ENCODE data around the gene CABS1. TPM values are rescaled to one million over a fixed set of nuclear protein-coding genes. Genes with fewer than 3 reads are reported as not detected.

CABS1 gene
- total and polyA plus RNA-seq, 2 of the 13 experiments (the other 11 are each of a cell fraction or from before 2014, with no cell fraction given): not detected

DNA sequence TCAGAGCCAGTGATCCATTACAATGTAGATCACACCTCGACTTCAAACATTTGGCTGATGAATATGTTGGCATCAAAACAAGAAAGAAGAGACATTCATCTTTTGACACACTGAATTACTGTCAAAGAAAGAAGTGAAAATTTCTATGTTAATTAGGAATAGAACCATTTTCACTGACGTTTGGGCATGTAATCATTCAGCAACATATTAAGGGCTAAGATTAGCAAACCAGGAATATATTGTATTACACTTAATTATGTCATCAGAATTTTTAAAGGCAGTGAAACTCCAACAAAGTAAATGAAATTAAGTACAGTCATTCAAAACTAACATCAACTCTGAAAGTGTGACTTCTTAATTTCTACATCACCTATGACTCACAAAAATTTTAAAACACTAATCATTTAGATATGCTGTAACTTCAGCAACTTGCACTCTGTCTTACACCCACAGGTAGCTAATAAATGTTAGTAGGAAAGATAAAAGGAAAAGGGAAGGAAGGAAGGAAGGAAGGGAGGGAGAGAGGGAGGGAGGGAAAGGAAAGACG is 24.4 kb downstream of the CABS1 start:
- Histone ChIP-seq H3K4me3 (replicated peaks in 1 of 3; ENCODE audit: insufficient read depth in 1 of 3, low read depth in 2 of 3, low read length in 3 of 3) (no peak overlapping the region), H2AFZ (ENCODE audit: low read length) (no peak overlapping the region), H3K4me2 (ENCODE audit: low read depth, low read length) (no peak overlapping the region), H3K79me2 (ENCODE audit: insufficient read depth, low read length) (no peaks in the 10 kb centered on the region), H3K27ac (ENCODE audit: extremely low read length, insufficient read depth, low read length) (no peak overlapping the region), H3K36me3 (replicated peaks in 1 of 2; ENCODE audit: control insufficient read depth in 1 of 2, insufficient read depth in 2 of 2, low read length in 2 of 2) (no peaks in the 10 kb centered on the region), H3K9me3 (ENCODE audit: low read length) (no peaks in the 10 kb centered on the region), H3K4me1 (ENCODE audit: insufficient read depth, low read length) (no peaks in the 10 kb centered on the region), H4K20me1 (ENCODE audit: insufficient read depth, low read length) (no peaks in the 10 kb centered on the region), H3K9ac (ENCODE audit: insufficient read depth, low read depth, low read length) (no peak overlapping the region), H3K27me3 (ENCODE audit: control insufficient read depth in 1 of 2, insufficient read depth in 2 of 2, low read length in 2 of 2) (no peaks in the 10 kb centered on the region)
- 17% methylated on average over 3 of the region's 3 CpGs for WGBS (ENCODE audit: low lambda C conversion rate)
- DNase-seq (ENCODE audit: low spot score): no peak
- in situ Hi-C loops (cut with HindIII; ENCODE audit: extremely low pct_ligation_motif_present, low pct_unique_long_range_greater_than_20kb) (no loop called here), intact Hi-C loops (cut with micrococcal nuclease; ENCODE audit: unreplicated experiment) (loop anchor here (10.0 kb wide), 1 partner anchor 1394 kb away; no protein-coding TSS in a partner anchor)
- ChIA-PET CTCF (ENCODE audit: low intra/inter-chr PET ratio, low total read pairs) (no interaction called here), POLR2A (no interaction called here)
- TF ChIP-seq CBX5 (CRISPR knock-in tag; IDR thresholded peaks at IDR 0.05; ENCODE audit: borderline replicate concordance) (no peak), ZNF3 (CRISPR knock-in tag; IDR thresholded peaks at IDR 0.05) (no peak), CBX2 (IDR thresholded peaks at IDR 0.05; ENCODE audit: low read depth, low read length) (no peak), CBX2 (CRISPR knock-in tag; IDR thresholded peaks at IDR 0.05; ENCODE audit: low read depth) (no peak), ZSCAN25 (CRISPR knock-in tag; IDR thresholded peaks at IDR 0.05) (no peak), MTERF4 (CRISPR knock-in tag; IDR thresholded peaks at IDR 0.05) (no peak), ZNF451 (CRISPR knock-in tag; IDR thresholded peaks at IDR 0.05) (no peak), HINFP (CRISPR knock-in tag; IDR thresholded peaks at IDR 0.05; ENCODE audit: low read depth) (no peak), CREBL2 (CRISPR knock-in tag; IDR thresholded peaks at IDR 0.05; ENCODE audit: borderline replicate concordance) (no peak), SETDB1 (CRISPR knock-in tag; IDR thresholded peaks at IDR 0.05; ENCODE audit: borderline replicate concordance) (no peak), FOXC1 (CRISPR knock-in tag; IDR thresholded peaks at IDR 0.05; ENCODE audit: borderline replicate concordance) (no peak), ZNF766 (CRISPR knock-in tag; IDR thresholded peaks at IDR 0.05; ENCODE audit: borderline replicate concordance) (no peak), TBP (CRISPR knock-in tag; IDR thresholded peaks at IDR 0.05) (no peak), ZNF530 (CRISPR knock-in tag; IDR thresholded peaks at IDR 0.05; ENCODE audit: low read depth) (no peak), SATB2 (CRISPR knock-in tag; IDR thresholded peaks at IDR 0.05) (no peak), REXO4 (CRISPR knock-in tag; IDR thresholded peaks at IDR 0.05; ENCODE audit: borderline replicate concordance) (no peak), KMT2B (CRISPR knock-in tag; IDR thresholded peaks at IDR 0.05) (no peak), TAF15 (IDR thresholded peaks at IDR 0.05; ENCODE audit: low read depth, low read length, poor library complexity, severe bottlenecking) (no peak)
- FAIRE-seq: no peak
- no peak for ATAC-seq
- BruUV-seq (replicated peaks): no TSS peak

Data from HepG2 (cell line).